Spinal cord (tissue), 10 donors: ENCODE results near the gene TNC. TPM values are rescaled to one million over a fixed set of nuclear protein-coding genes. Genes with fewer than 3 reads are reported as not detected.

Experiments used
- DNase-seq, 6 donors: peaks; one replicate each; pipeline versions ENCODE4 v3.0.0 to v3.0.0-alpha.2; 2013 to 2015; ENCODE audit warnings: low spot score in 6 of 6, low read depth in 4 of 6
- H3K27ac ChIP-seq: one replicate; pipeline ENCODE4 v1.5.1; 2013; ENCODE audit warnings: low read depth, low read length, control low read depth
- H3K27me3 ChIP-seq: one replicate; pipeline ENCODE4 v1.6.1; 2013; ENCODE audit warnings: low read length; ENCODE audit not compliant: control insufficient read depth, insufficient read depth
- H3K36me3 ChIP-seq: one replicate; pipeline ENCODE4 v1.6.1; 2013; ENCODE audit warnings: low read length; ENCODE audit not compliant: control insufficient read depth, insufficient read depth
- H3K4me1 ChIP-seq: one replicate; pipeline ENCODE4 v1.6.1; 2013; ENCODE audit warnings: low read length; ENCODE audit not compliant: control insufficient read depth, insufficient read depth
- H3K4me3 ChIP-seq: one replicate; pipeline ENCODE4 v1.5.1; 2013; ENCODE audit warnings: low read depth, low read length, control low read depth
- H3K9me3 ChIP-seq: one replicate; pipeline ENCODE4 v1.6.1; 2013; ENCODE audit warnings: low read length; ENCODE audit not compliant: control insufficient read depth, insufficient read depth
- WGBS: methylation state at CpG from one replicate; pipeline ENCODE4 v1.1.5; 2013; ENCODE audit warnings: missing lambda C conversion rate; ENCODE audit not compliant: insufficient coverage; 5-methylcytosine and 5-hydroxymethylcytosine counted together
- polyA plus RNA-seq, 2 donors: library from polyadenylated mRNA; unstranded; fragments of 120-200 nt; gene quantifications; one replicate each; pipeline ENCODE4 v1.2.1, GENCODE V29; 2013; ENCODE audit not compliant: insufficient read length in 2 of 2
- total RNA-seq, 2 donors: library from RNA; depleted of rRNA in 1 of 2; stranded (reverse); fragments of 120-200 nt in 1 of 2; fragments of >200 nt in 1 of 2; gene quantifications; one replicate each; pipeline versions ENCODE4 v1.2.3 to v1.2.4, GENCODE V29; 2013 to 2014
- donor health status: healthy.

The TNC gene
- total and polyA plus RNA-seq, 4 donors: 83.8 to 213 (median 122) TPM

- no peak overlapping the region for H3K27ac ChIP-seq
- WGBS: 100% methylated on average over 1 of the region's 7 CpGs
- no peaks in the 10 kb centered on the region for H3K36me3 ChIP-seq
- no peaks in the 10 kb centered on the region for H3K27me3 ChIP-seq
- H3K4me3 ChIP-seq: no peak overlapping the region
- no peaks in the 10 kb centered on the region for H3K4me1 ChIP-seq
- DNase-seq: no peak
- no peaks in the 10 kb centered on the region for H3K9me3 ChIP-seq
Measured at GRCh38 chr9:114991861-114992260, 126.1 kb downstream of the TNC start.

- no peak for DNase-seq
- H3K9me3 ChIP-seq: no peaks in the 10 kb centered on the region
- WGBS: 100% methylated on average over 2 of the region's 6 CpGs
- H3K36me3 ChIP-seq: no peaks in the 10 kb centered on the region
- no peaks in the 10 kb centered on the region for H3K27me3 ChIP-seq
- H3K4me1 ChIP-seq: no peaks in the 10 kb centered on the region
- no peak overlapping the region for H3K27ac ChIP-seq
- H3K4me3 ChIP-seq: no peak overlapping the region
Measured at GRCh38 chr9:114990901-114991300, 127.1 kb downstream of the TNC start.

- no peak overlapping the region for H3K27ac ChIP-seq
- H3K9me3 ChIP-seq: no peaks in the 10 kb centered on the region
- H3K4me1 ChIP-seq: no peaks in the 10 kb centered on the region
- no peak overlapping the region for H3K4me3 ChIP-seq
- WGBS: 63% methylated on average over 2 of the region's 4 CpGs
- H3K36me3 ChIP-seq: no peaks in the 10 kb centered on the region
- DNase-seq: no peak
- no peaks in the 10 kb centered on the region for H3K27me3 ChIP-seq
Measured at GRCh38 chr9:114989600-114990410, 128.2 kb downstream of the TNC start.

- no peaks in the 10 kb centered on the region for H3K4me1 ChIP-seq
- no peaks in the 10 kb centered on the region for H3K36me3 ChIP-seq
- no peak for DNase-seq
- no peaks in the 10 kb centered on the region for H3K9me3 ChIP-seq
- WGBS: 90% methylated on average over 8 of the region's 8 CpGs
- H3K27me3 ChIP-seq: no peaks in the 10 kb centered on the region
- H3K4me3 ChIP-seq: no peak overlapping the region
- H3K27ac ChIP-seq: no peak overlapping the region
Measured at GRCh38 chr9:114988962-114989599, 128.9 kb downstream of the TNC start.

- H3K4me1 ChIP-seq: no peaks in the 10 kb centered on the region
- H3K36me3 ChIP-seq: no peaks in the 10 kb centered on the region
- no peak for DNase-seq
- WGBS: 86% methylated on average over 1 of the region's 1 CpG
- H3K9me3 ChIP-seq: no peaks in the 10 kb centered on the region
- no peaks in the 10 kb centered on the region for H3K27me3 ChIP-seq
- no peak overlapping the region for H3K27ac ChIP-seq
- no peak overlapping the region for H3K4me3 ChIP-seq
Measured at GRCh38 chr9:114987116-114987515, 130.8 kb downstream of the TNC start.

- WGBS: no CpG with 5 or more reads among the region's 2 CpGs
- Histone ChIP-seq H3K27me3 (no peaks in the 10 kb centered on the region), H3K4me3 (no peak overlapping the region), H3K4me1 (no peaks in the 10 kb centered on the region), H3K27ac (no peak overlapping the region), H3K9me3 (no peaks in the 10 kb centered on the region), H3K36me3 (no peaks in the 10 kb centered on the region)
- DNase-seq: no peak
Measured at GRCh38 chr9:114985959-114986501, 131.9 kb downstream of the TNC start.

- Histone ChIP-seq H3K27ac (no peak overlapping the region), H3K27me3 (no peaks in the 10 kb centered on the region), H3K9me3 (no peaks in the 10 kb centered on the region), H3K4me1 (no peaks in the 10 kb centered on the region), H3K4me3 (no peak overlapping the region), H3K36me3 (no peaks in the 10 kb centered on the region)
- peak in 1 of 6 donors; percentile 10 for DNase-seq
- WGBS: 63% methylated on average over 1 of the region's 4 CpGs
Measured at GRCh38 chr9:114981063-114981462, 136.9 kb downstream of the TNC start.

GRCh38 chr9:114973216-114973615 is 144.7 kb downstream of the TNC start:
- no peaks in the 10 kb centered on the region for H3K9me3 ChIP-seq
- 75% methylated on average over 1 of the region's 2 CpGs for WGBS
- DNase-seq: no peak

GRCh38 chr9:114972510-114973136 is 145.3 kb downstream of the TNC start:
- Histone ChIP-seq H3K9me3 (no peaks in the 10 kb centered on the region), H3K4me1 (no peaks in the 10 kb centered on the region), H3K36me3 (no peaks in the 10 kb centered on the region), H3K4me3 (no peak overlapping the region), H3K27ac (no peak overlapping the region), H3K27me3 (no peaks in the 10 kb centered on the region)
- 45% methylated on average over 1 of the region's 3 CpGs for WGBS
- DNase-seq: no peak

More at GRCh38 chr9:114973216-114973615, 144.7 kb downstream of the TNC start:
- Histone ChIP-seq H3K4me3 (no peak overlapping the region), H3K36me3 (no peaks in the 10 kb centered on the region), H3K27ac (no peak overlapping the region), H3K4me1 (no peaks in the 10 kb centered on the region), H3K27me3 (no peaks in the 10 kb centered on the region)
